ENCODE measurements around the gene CACNA1B. TPM values are rescaled to one million over a fixed set of nuclear protein-coding genes. Genes with fewer than 3 reads are reported as not detected.

The CACNA1B gene
- polyA plus RNA-seq, 1 of the 3 experiments (the other 2 are of a cell fraction) = 0.03 TPM

GRCh38 chr9:137836151-137836830 is 41.3 kb upstream of the CACNA1B start:
- Histone ChIP-seq H3K36me3 (replicated peaks in 1 of 2; ENCODE audit: control insufficient read depth in 1 of 2, insufficient read depth in 2 of 2, low read length in 1 of 2) (peaks cover 0 to 42% of the 10 kb centered on the region in 2 experiments), H3K27me3 (ENCODE audit: insufficient read depth) (no peaks in the 10 kb centered on the region), H3K4me1 (ENCODE audit: control insufficient read depth in 1 of 2, insufficient read depth in 2 of 2, low read depth in 1 of 2, low read length in 1 of 2) (no peaks in the 10 kb centered on the region), H3K9ac (no peak overlapping the region), H3K79me2 (ENCODE audit: insufficient read depth) (no peaks in the 10 kb centered on the region), H2AFZ (ENCODE audit: low read depth) (no peak overlapping the region), H4K20me1 (ENCODE audit: insufficient read depth) (no peaks in the 10 kb centered on the region), H3F3A (replicated peaks; ENCODE audit: insufficient read depth) (no peaks in the 10 kb centered on the region), H3K4me2 (no peak overlapping the region), H3K4me3 (ENCODE audit: low read depth in 2 of 2, low read length in 1 of 2) (no peak overlapping the region), H3K9me2 (no peaks in the 10 kb centered on the region), H3K9me3 (no peaks in the 10 kb centered on the region), H3K27ac (ENCODE audit: low read depth in 2 of 2, low read length in 1 of 2) (no peak overlapping the region)
- ChIA-PET POLR2A (no interaction called here), CTCF (interaction anchor here (1.2 kb wide), 1 partner anchor 16 kb away, joined by 5 read pairs; no protein-coding TSS in a partner anchor)
- TF ChIP-seq FOXJ3 (CRISPR knock-in tag; IDR thresholded peaks at IDR 0.05) (no peak), RCOR1 (IDR thresholded peaks at IDR 0.05; ENCODE audit: low read length) (no peak)
- 95% methylated on average over 24 of the region's 28 CpGs for WGBS (ENCODE audit: low lambda C conversion rate)
- no peak for DNase-seq

GRCh38 chr9:137836831-137837241 is 40.7 kb upstream of the CACNA1B start:
- H2AFZ ChIP-seq (ENCODE audit: low read depth) = no peak overlapping the region
- no peak for DNase-seq
- H3F3A ChIP-seq (replicated peaks; ENCODE audit: insufficient read depth) = no peaks in the 10 kb centered on the region
- WGBS (ENCODE audit: low lambda C conversion rate) = 100% methylated on average over 1 of the region's 12 CpGs
- no peaks in the 10 kb centered on the region for H4K20me1 ChIP-seq (ENCODE audit: insufficient read depth)
- ChIA-PET POLR2A (interaction anchor here (0.6 kb wide), 1 partner anchor 22 kb away, joined by 3 read pairs; no protein-coding TSS in a partner anchor), CTCF (interaction anchor here (1.2 kb wide), 1 partner anchor 16 kb away, joined by 5 read pairs; no protein-coding TSS in a partner anchor)
- H3K27ac ChIP-seq (ENCODE audit: low read depth in 2 of 2, low read length in 1 of 2) = no peak overlapping the region
- no peak overlapping the region for H3K9ac ChIP-seq
- no peaks in the 10 kb centered on the region for H3K9me3 ChIP-seq
- H3K79me2 ChIP-seq (ENCODE audit: insufficient read depth) = no peaks in the 10 kb centered on the region
- H3K36me3 ChIP-seq (replicated peaks in 1 of 2; ENCODE audit: control insufficient read depth in 1 of 2, insufficient read depth in 2 of 2, low read length in 1 of 2) = peaks cover 0 to 41% of the 10 kb centered on the region in 2 experiments
- no peak overlapping the region for H3K4me2 ChIP-seq
- no peak for TF ChIP-seq SMC3 (IDR thresholded peaks at IDR 0.05; ENCODE audit: low read depth, low read length)
- TF ChIP-seq YY1 (IDR thresholded peaks at IDR 0.05; ENCODE audit: low read depth) = no peak
- TF ChIP-seq IRF3 (IDR thresholded peaks at IDR 0.05; ENCODE audit: low read depth, low read length) = no peak
- TF ChIP-seq REST (IDR thresholded peaks at IDR 0.05; ENCODE audit: low read depth, low read length) = no peak
- no peak for TF ChIP-seq USF1 (IDR thresholded peaks at IDR 0.05; ENCODE audit: borderline replicate concordance, low read depth)
- TF ChIP-seq FOXM1 (IDR thresholded peaks at IDR 0.05; ENCODE audit: low read depth) = no peak
- no peak for TF ChIP-seq RCOR1 (IDR thresholded peaks at IDR 0.05; ENCODE audit: low read length)
- no peak for TF ChIP-seq EP300 (IDR thresholded peaks at IDR 0.05; ENCODE audit: borderline replicate concordance in 1 of 2, low read depth in 1 of 2, low read length in 1 of 2)
- no peak for TF ChIP-seq FOSL2 (IDR thresholded peaks at IDR 0.05; ENCODE audit: borderline replicate concordance, low read depth)
- no peak for TF ChIP-seq EZH2phosphoT487 (IDR thresholded peaks at IDR 0.05; ENCODE audit: borderline replicate concordance, low read depth)
- TF ChIP-seq FOXJ3 (CRISPR knock-in tag; IDR thresholded peaks at IDR 0.05) = no peak
- no peak for TF ChIP-seq ELF1 (IDR thresholded peaks at IDR 0.05)
- H3K9me2 ChIP-seq = no peaks in the 10 kb centered on the region
- no peaks in the 10 kb centered on the region for H3K27me3 ChIP-seq (ENCODE audit: insufficient read depth)
- no peak overlapping the region for H3K4me3 ChIP-seq (ENCODE audit: low read depth in 2 of 2, low read length in 1 of 2)
- H3K4me1 ChIP-seq (ENCODE audit: control insufficient read depth in 1 of 2, insufficient read depth in 2 of 2, low read depth in 1 of 2, low read length in 1 of 2) = no peaks in the 10 kb centered on the region

All from SK-N-SH (cell line).